Brain microvascular endothelial cell (primary cell): ENCODE data around the gene KLC4.

Experiments used
- DNase-seq: peaks from one replicate; pipeline ENCODE4 v3.0.0-alpha.2; 2020
- H3K27ac ChIP-seq: fragments of 250-450 bp; sonication (Bioruptor Pico); 2 replicates; pipeline ENCODE4 v1.5.1; 2020; ENCODE audit warnings: mild to moderate bottlenecking, moderate library complexity
- H3K27me3 ChIP-seq: fragments of 250-450 bp; sonication (Bioruptor Pico); replicated peaks from 2 replicates; pipeline ENCODE4 v1.5.1; 2020; ENCODE audit warnings: mild to moderate bottlenecking
- H3K36me3 ChIP-seq: fragments of 250-450 bp; sonication (Bioruptor Pico); replicated peaks from 2 replicates; pipeline ENCODE4 v1.5.1; 2020; ENCODE audit warnings: mild to moderate bottlenecking
- H3K4me3 ChIP-seq: 2 replicates; pipeline ENCODE4 v1.5.1; 2011; ENCODE audit warnings: low read depth, mild to moderate bottlenecking, control low read depth, low read length, moderate library complexity
- CTCF ChIP-seq: IDR thresholded peaks from 2 replicates; pipeline ENCODE4 v1.5.1; 2011; ENCODE audit warnings: low read depth, mild to moderate bottlenecking, moderate library complexity, low read length, control low read depth, inconsistent platforms; ENCODE audit errors: missing control alignments
- in situ Hi-C: cut with HindIII; loops from 2 replicates; pipeline ENCODE4 v1.10.0; 2017; ENCODE audit warnings: low sequenced_read_pairs, low pct_ligation_motif_present

The KLC4 gene

DNA sequence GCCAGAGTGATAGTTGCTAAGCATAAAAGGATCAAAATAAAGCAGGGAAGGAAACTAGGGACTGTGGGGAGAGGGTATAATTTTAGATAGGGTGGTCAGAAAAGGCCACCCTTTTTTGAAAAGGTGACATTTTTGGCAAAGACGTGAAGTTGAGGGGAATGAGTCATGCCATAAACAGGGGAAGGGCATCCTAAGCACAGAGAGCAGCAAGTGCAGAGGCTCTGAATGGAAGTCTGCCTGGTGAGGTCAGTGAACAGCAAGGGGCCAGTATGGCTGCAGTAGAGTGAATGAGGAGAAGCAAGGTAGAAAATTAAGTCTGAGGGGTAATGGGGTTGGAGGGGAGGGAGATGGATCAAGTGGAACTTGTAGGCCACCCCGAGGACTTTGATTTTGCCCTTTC, 2.4 kb downstream of the KLC4 start:
- no peak overlapping the region for H3K27ac ChIP-seq
- no peak for TF ChIP-seq CTCF
- in situ Hi-C loops, result no loop called here
- H3K4me3 ChIP-seq, result no peak overlapping the region
- peaks cover 3% of the 10 kb centered on the region for H3K36me3 ChIP-seq
- no peaks in the 10 kb centered on the region for H3K27me3 ChIP-seq
- DNase-seq, result no peak

GRCh38 chr6:43062818-43063217, 3.4 kb downstream of the KLC4 start:
- Histone ChIP-seq H3K27me3 (no peaks in the 10 kb centered on the region), H3K4me3 (no peak overlapping the region), H3K27ac (no peak overlapping the region), H3K36me3 (peaks cover 2% of the 10 kb centered on the region)
- no peak for TF ChIP-seq CTCF
- DNase-seq, result no peak
- in situ Hi-C loops, result no loop called here

- H3K36me3 ChIP-seq, result no peaks in the 10 kb centered on the region
- no peak for DNase-seq
- in situ Hi-C loops, result no loop called here
- TF ChIP-seq CTCF, result peak; percentile 73
- no peak overlapping the region for H3K27ac ChIP-seq
- H3K4me3 ChIP-seq, result no peak overlapping the region
- H3K27me3 ChIP-seq, result no peaks in the 10 kb centered on the region
Measured at GRCh38 chr6:43070028-43070632, 10.7 kb downstream of the KLC4 start.

DNA sequence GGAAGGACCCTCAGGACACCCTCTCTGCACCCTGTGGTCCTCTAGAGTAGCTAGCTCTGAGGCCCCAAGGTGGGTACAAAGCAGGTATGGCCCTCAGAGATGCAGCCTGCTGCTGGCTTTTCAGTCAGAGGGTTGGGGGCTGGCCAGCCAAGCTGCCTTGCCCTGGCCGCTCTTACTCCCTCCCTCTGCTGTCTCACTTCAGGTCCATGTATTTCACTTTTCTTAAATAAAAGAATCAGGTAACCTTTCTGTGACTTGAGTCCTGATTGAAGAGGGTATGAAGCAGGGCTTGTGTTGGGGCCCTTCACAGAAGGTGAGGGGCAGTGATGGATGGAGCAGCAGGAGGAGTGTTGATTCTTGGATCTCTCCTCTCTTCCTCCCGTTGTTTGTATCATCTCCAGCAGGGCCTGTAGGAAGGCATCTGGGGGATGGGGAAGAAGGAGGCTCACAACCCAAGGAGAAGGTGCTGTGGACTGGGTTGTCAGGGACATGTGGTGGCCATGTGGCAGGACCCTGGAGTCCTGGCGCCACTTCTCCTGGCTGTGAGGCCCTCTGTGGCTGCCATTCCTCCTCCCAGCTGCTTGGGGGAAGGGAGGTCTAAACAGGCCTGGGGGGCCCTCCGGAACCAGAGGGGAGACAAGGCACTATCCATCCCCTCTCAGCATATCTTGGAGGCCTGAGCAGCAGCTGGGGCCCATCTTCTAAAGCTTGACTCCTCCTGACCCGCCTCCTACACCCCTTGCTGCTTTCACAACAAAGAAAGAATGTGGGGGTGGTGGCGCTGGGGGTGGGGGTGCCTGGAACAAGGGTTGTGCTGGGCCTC, 15.6 kb downstream of the KLC4 start:
- H3K36me3 ChIP-seq, result no peaks in the 10 kb centered on the region
- in situ Hi-C loops, result no loop called here
- H3K27me3 ChIP-seq, result no peaks in the 10 kb centered on the region
- peak; percentile 23 for DNase-seq
- peak overlapping the region; percentile 91 for H3K4me3 ChIP-seq
- H3K27ac ChIP-seq, result peak overlapping the region; percentile 36
- TF ChIP-seq CTCF, result no peak

- no peak for TF ChIP-seq CTCF
- Histone ChIP-seq H3K27ac (peak within 1 kb of the TSS; percentile 49), H3K27me3 (no peaks in the 10 kb centered on the region), H3K4me3 (peak within 1 kb of the TSS; percentile 91), H3K36me3 (no peaks in the 10 kb centered on the region)
- DNase-seq, result no peak
- in situ Hi-C loops, result no loop called here
Measured at GRCh38 chr6:43075670-43076463, 16.4 kb downstream of the KLC4 start, which contains the start of gene PTK7. TSS of gene PTK7 (plus strand) at chr6:43076314. CDS start at chr6:43076489, 175 bp downstream.
